PC-9 (cell line): ENCODE measurements around the gene AGRP. TPM values are rescaled to one million over a fixed set of nuclear protein-coding genes. Genes with fewer than 3 reads are reported as not detected.

Source experiments
- BruUV-seq: library from RNA; stranded (reverse); fragments of 400-500 nt; replicated peaks from 2 replicates; lab custom pipeline; 2021; lab: Mats Ljungman, UMichigan
- CTCF ChIA-PET: fragments of 300-600 bp; sonication (Branson Sonifier 250); formaldehyde crosslinking; loops from one replicate; lab custom pipeline; 2022; ENCODE audit warnings: antibody characterized with exemption; lab: Charles Lee
- POLR2A ChIA-PET: fragments of 300-600 bp; sonication (Branson Sonifier 250); formaldehyde crosslinking; loops from one replicate; lab custom pipeline; 2022; ENCODE audit warnings: antibody characterized with exemption; ENCODE audit not compliant: unreplicated experiment; lab: Charles Lee
- DNase-seq, 2 experiments: peaks; one replicate each; pipeline versions ENCODE4 v3.0.0 to v3.0.0-alpha.2; 2015 to 2022; ENCODE audit warnings: mixed read lengths in 1 of 2
- H2AFZ ChIP-seq: fragments of 200-600 bp; sonication (generic); 2 replicates; pipeline ENCODE4 v1.8.1; 2017; ENCODE audit warnings: antibody characterized with exemption
- H3F3A ChIP-seq: fragments of 200-600 bp; sonication (generic); 2 replicates; pipeline ENCODE4 v1.8.1; 2017; ENCODE audit warnings: antibody characterized with exemption, mild to moderate bottlenecking, low read depth; ENCODE audit not compliant: insufficient read depth
- H3K27ac ChIP-seq: fragments of 200-600 bp; sonication (generic); 2 replicates; pipeline ENCODE4 v1.6.1; 2016; ENCODE audit warnings: mixed run types
- H3K27me3 ChIP-seq: fragments of 200-600 bp; sonication (generic); 2 replicates; pipeline ENCODE4 v1.6.1; 2016; ENCODE audit warnings: low read depth, mixed run types; ENCODE audit not compliant: insufficient read depth
- H3K36me3 ChIP-seq: fragments of 200-600 bp; sonication (generic); 2 replicates; pipeline ENCODE4 v1.6.1; 2016; ENCODE audit warnings: low read depth, mixed run types
- H3K4me1 ChIP-seq: fragments of 200-600 bp; sonication (generic); replicated peaks from 2 replicates; pipeline ENCODE4 v1.6.1; 2016; ENCODE audit warnings: mixed run types; ENCODE audit not compliant: insufficient read depth
- H3K4me2 ChIP-seq: fragments of 200-600 bp; sonication (generic); 2 replicates; pipeline ENCODE4 v1.6.1; 2017; ENCODE audit warnings: mixed run types
- H3K4me3 ChIP-seq: fragments of 200-600 bp; sonication (generic); 2 replicates; pipeline ENCODE4 v1.6.1; 2016; ENCODE audit warnings: mixed run types
- H3K79me2 ChIP-seq: fragments of 200-600 bp; sonication (generic); 2 replicates; pipeline ENCODE4 v1.6.1; 2017; ENCODE audit warnings: low read depth, mixed run types
- H3K9me2 ChIP-seq: fragments of 200-600 bp; sonication (generic); 2 replicates; pipeline ENCODE4 v1.8.1; 2017; ENCODE audit warnings: mild to moderate bottlenecking; ENCODE audit not compliant: insufficient read depth
- H3K9me3 ChIP-seq: fragments of 200-600 bp; sonication (generic); 2 replicates; pipeline ENCODE4 v1.8.1; 2016; ENCODE audit warnings: low read depth; ENCODE audit not compliant: insufficient read depth
- H4K20me1 ChIP-seq: fragments of 200-600 bp; sonication (generic); 2 replicates; pipeline ENCODE4 v1.8.1; 2017; ENCODE audit not compliant: insufficient read depth
- CTCF ChIP-seq: fragments of 200-600 bp; sonication (generic); conservative IDR thresholded peaks from 2 replicates; pipeline ENCODE4 v1.6.1; 2017; ENCODE audit warnings: mixed run types, antibody characterized with exemption, mild to moderate bottlenecking, moderate library complexity
- EZH2 ChIP-seq: fragments of 200-600 bp; sonication (generic); IDR thresholded peaks from 2 replicates; pipeline ENCODE4 v1.8.0; 2017; ENCODE audit warnings: antibody characterized with exemption, low read depth
- intact Hi-C: fragments of 100-400 bp; cut with micrococcal nuclease; formaldehyde crosslinking; loops from one replicate; pipeline ENCODE4 v1.10.0; 2022; ENCODE audit not compliant: unreplicated experiment
- total RNA-seq: library from RNA; stranded (reverse); gene quantifications from 2 replicates; pipeline ENCODE4 v1.2.3, GENCODE V29; 2021

The AGRP gene
- total RNA-seq, 1 experiment from 2014 or later: not detected

- no peak overlapping the region for H3K4me3 ChIP-seq
- no peak for TF ChIP-seq CTCF
- no peak for TF ChIP-seq EZH2
- ChIA-PET POLR2A (no interaction called here), CTCF (interaction anchor here (0.6 kb wide), 1 partner anchor 307 kb away, joined by 9 read pairs; no protein-coding TSS in a partner anchor)
- peaks cover 43% of the 10 kb centered on the region for H4K20me1 ChIP-seq
- no TSS peak for BruUV-seq
- H2AFZ ChIP-seq: no peak overlapping the region
- H3K27ac ChIP-seq: no peak overlapping the region
- H3K27me3 ChIP-seq: no peaks in the 10 kb centered on the region
- no peaks in the 10 kb centered on the region for H3K4me1 ChIP-seq
- intact Hi-C loops: loop anchor here (10.0 kb wide), 2 partner anchors 265 to 565 kb away; partner anchors contain the start of genes E2F4, ELMO3 and EXOC3L1
- H3F3A ChIP-seq: no peaks in the 10 kb centered on the region
- H3K9me2 ChIP-seq: no peaks in the 10 kb centered on the region
- no peaks in the 10 kb centered on the region for H3K36me3 ChIP-seq
- no peak overlapping the region for H3K4me2 ChIP-seq
- peaks cover 12% of the 10 kb centered on the region; the same call in 1 of the 2 replicates for H3K79me2 ChIP-seq
- no peaks in the 10 kb centered on the region for H3K9me3 ChIP-seq
- no peak for DNase-seq
Measured at GRCh38 chr16:67459861-67460150, 23.5 kb downstream of the AGRP start.

- Histone ChIP-seq H3K27me3 (no peaks in the 10 kb centered on the region), H2AFZ (no peak overlapping the region), H3K36me3 (no peaks in the 10 kb centered on the region), H3K4me2 (no peak overlapping the region), H3K27ac (no peak overlapping the region), H3K9me2 (no peaks in the 10 kb centered on the region), H3K4me1 (no peaks in the 10 kb centered on the region), H3K4me3 (no peak overlapping the region), H3F3A (no peaks in the 10 kb centered on the region), H3K79me2 (0 out of 2 replicates have a peak, but pooled peaks cover 7% of the 10 kb centered on the region), H4K20me1 (peaks cover 37% of the 10 kb centered on the region), H3K9me3 (no peaks in the 10 kb centered on the region)
- CTCF ChIA-PET: no interaction called here
- TF ChIP-seq CTCF (no peak), EZH2 (no peak)
- POLR2A ChIA-PET: no interaction called here
- DNase-seq: no peak
- intact Hi-C loops: no loop called here
- BruUV-seq: no TSS peak
Measured at GRCh38 chr16:67459066-67459860, 24.1 kb downstream of the AGRP start.

- Histone ChIP-seq H3K4me1 (no peaks in the 10 kb centered on the region), H3K36me3 (no peaks in the 10 kb centered on the region), H3K27me3 (no peaks in the 10 kb centered on the region), H3F3A (no peaks in the 10 kb centered on the region), H3K4me2 (no peak overlapping the region), H3K9me2 (no peaks in the 10 kb centered on the region), H3K27ac (no peak overlapping the region), H3K9me3 (no peaks in the 10 kb centered on the region), H3K4me3 (no peak overlapping the region), H3K79me2 (0 out of 2 replicates have a peak, but pooled peaks cover 7% of the 10 kb centered on the region), H4K20me1 (peaks cover 31% of the 10 kb centered on the region), H2AFZ (no peak overlapping the region)
- no peak for DNase-seq
- intact Hi-C loops: no loop called here
- BruUV-seq: no TSS peak
- ChIA-PET CTCF (no interaction called here), POLR2A (no interaction called here)
- TF ChIP-seq EZH2: no peak
- no peak for TF ChIP-seq CTCF
Measured at GRCh38 chr16:67458121-67458641, 25.2 kb downstream of the AGRP start.
